ENCODE data around the gene HRAS. TPM values are rescaled to one million over a fixed set of nuclear protein-coding genes. Genes with fewer than 3 reads are reported as not detected.
A peak's percentile ranks its signal among the peaks of the same experiment; 100 is the strongest.

HRAS gene
- total and polyA plus RNA-seq, 2 of the 13 experiments (the other 11 are each of a cell fraction or from before 2014, with no cell fraction given) = 32.9 to 50.0 TPM

DNA sequence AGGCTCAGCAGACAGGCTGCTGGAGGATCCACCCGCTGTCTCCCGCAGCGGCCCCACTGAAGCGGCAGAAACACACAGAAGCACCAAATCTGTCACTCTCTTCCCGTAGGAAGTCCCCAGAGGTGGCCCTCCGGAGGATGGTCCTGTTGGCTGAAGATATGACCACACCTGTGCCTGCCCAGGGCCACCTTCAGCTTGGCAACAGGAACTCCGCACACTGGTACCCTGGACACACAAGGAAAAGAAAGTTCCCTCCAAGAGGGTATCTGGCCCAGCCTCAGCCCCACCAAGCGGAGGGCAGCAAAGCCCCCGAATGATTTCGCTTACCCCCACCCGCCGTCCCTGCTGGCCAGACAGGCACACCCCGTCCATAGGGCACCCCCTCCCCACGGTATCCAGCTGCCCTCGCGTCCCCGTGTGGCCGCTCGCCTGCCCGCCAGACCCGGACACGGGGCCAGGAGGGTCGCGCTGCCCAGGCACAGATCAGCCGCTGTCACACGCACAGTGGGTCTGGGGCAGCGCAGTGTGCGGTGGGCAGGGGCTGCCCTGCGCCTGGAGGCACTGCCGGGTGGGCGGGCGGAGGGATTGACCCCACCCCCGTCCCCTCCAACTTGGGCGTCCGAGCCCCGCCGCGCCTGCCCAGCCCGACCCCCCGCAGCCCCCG, 32.4 kb upstream of the HRAS start (continued):
- no peak for TF ChIP-seq HNF1B (CRISPR knock-in tag; IDR thresholded peaks at IDR 0.05)
- peak; percentile 30; the same call in 1 of the 2 replicates for TF ChIP-seq DMAP1 (CRISPR knock-in tag; IDR thresholded peaks at IDR 0.05)
- no peak for TF ChIP-seq ZNF224 (CRISPR knock-in tag; IDR thresholded peaks at IDR 0.05)
- 0 out of 2 replicates have a peak, but pooled peaks have one; percentile 12 for TF ChIP-seq ZBTB25 (CRISPR knock-in tag; IDR thresholded peaks at IDR 0.05)
- TF ChIP-seq HDAC1 (CRISPR knock-in tag; IDR thresholded peaks at IDR 0.05) = peak; percentile 71; the same call in 1 of the 2 replicates
- no peak for TF ChIP-seq KAT8 (CRISPR knock-in tag; IDR thresholded peaks at IDR 0.05)
- no peak for TF ChIP-seq ZSCAN29 (CRISPR knock-in tag; conservative IDR thresholded peaks at IDR 0.05)
- no peak for TF ChIP-seq ZNF589 (CRISPR knock-in tag; conservative IDR thresholded peaks at IDR 0.05)
- TF ChIP-seq THAP9 (CRISPR knock-in tag; IDR thresholded peaks at IDR 0.05; ENCODE audit: borderline replicate concordance) = 0 out of 2 replicates have a peak, but pooled peaks have one; percentile 48
- TF ChIP-seq EP300 (IDR thresholded peaks at IDR 0.05; ENCODE audit: low read depth in 2 of 2, low read length in 2 of 2) = no peak
- TF ChIP-seq EP300 (CRISPR knock-in tag; IDR thresholded peaks at IDR 0.05; ENCODE audit: borderline replicate concordance) = no peak
- peak; percentile 51 for TF ChIP-seq PHF8 (CRISPR knock-in tag; IDR thresholded peaks at IDR 0.05)
- TF ChIP-seq ZNF10 (CRISPR knock-in tag; IDR thresholded peaks at IDR 0.05; ENCODE audit: borderline replicate concordance, low read depth) = no peak
- TF ChIP-seq FOSL1 (CRISPR knock-in tag; IDR thresholded peaks at IDR 0.05; ENCODE audit: borderline replicate concordance) = no peak
- TF ChIP-seq ZNF441 (CRISPR knock-in tag; IDR thresholded peaks at IDR 0.05; ENCODE audit: borderline replicate concordance) = no peak
- 0 out of 2 replicates have a peak, but pooled peaks have one; percentile 40 for TF ChIP-seq ZNF891 (CRISPR knock-in tag; IDR thresholded peaks at IDR 0.05)
- no peak for TF ChIP-seq SRSF1 (optimal IDR thresholded peaks at IDR 0.05; ENCODE audit: low read depth, low read length)
- no peak for TF ChIP-seq GTF2F1 (IDR thresholded peaks at IDR 0.05; ENCODE audit: low read length)
- TF ChIP-seq ZBTB38 (CRISPR knock-in tag; IDR thresholded peaks at IDR 0.05) = peak; percentile 12; the same call in 1 of the 2 replicates
- 0 out of 2 replicates have a peak, but pooled peaks have one; percentile 7 for TF ChIP-seq ZNF761 (CRISPR knock-in tag; conservative IDR thresholded peaks at IDR 0.05)
- TF ChIP-seq HNRNPL (IDR thresholded peaks at IDR 0.05; ENCODE audit: low read depth, low read length) = 0 out of 2 replicates have a peak, but pooled peaks have one; percentile 25
- no peak for TF ChIP-seq KDM3A (CRISPR knock-in tag; IDR thresholded peaks at IDR 0.05; ENCODE audit: low read depth)
- no peak for TF ChIP-seq ZNF354B (CRISPR knock-in tag; IDR thresholded peaks at IDR 0.05)
- TF ChIP-seq ZNF205 (CRISPR knock-in tag; IDR thresholded peaks at IDR 0.05) = no peak
